Activated B cell treated with CpG ODN at 0.5 μM for 24 hours (primary cell): ENCODE measurements around the gene TMEM235. TPM values are rescaled to one million over a fixed set of nuclear protein-coding genes. Genes with fewer than 3 reads are reported as not detected.
A peak's percentile ranks its signal among the peaks of the same experiment; 100 is the strongest.
"Not testable (repeated sequence)": the region's sequence is repeated elsewhere in the genome, so short reads cannot be mapped to it uniquely, and the experiment has no call there.

Source experiments
- ATAC-seq: fragments of 200-7000 bp; cut with Tn5 transposase; one replicate; pipeline ENCODE4 v1.10.0; 2021; ENCODE audit warnings: low read depth, mild to moderate bottlenecking, moderate library complexity
- CTCF ChIA-PET: fragments of 350-600 bp; sonication (Branson Sonifier 250); formaldehyde crosslinking; loops from one replicate; lab custom pipeline; 2021; ENCODE audit warnings: antibody characterized with exemption; lab: Charles Lee
- POLR2A ChIA-PET: fragments of 350-600 bp; sonication (Branson Sonifier 250); formaldehyde crosslinking; loops from one replicate; lab custom pipeline; 2021; ENCODE audit warnings: antibody characterized with exemption; lab: Charles Lee
- DNase-seq: peaks from one replicate; pipeline ENCODE4 v3.0.0; 2022
- H3K27ac Mint-ChIP-seq: one replicate; pipeline ENCODE4 v1.8.0; 2020; ENCODE audit warnings: mixed read lengths
- H3K27me3 Mint-ChIP-seq: one replicate; pipeline ENCODE4 v1.8.0; 2021; ENCODE audit warnings: mixed read lengths
- H3K36me3 Mint-ChIP-seq: one replicate; pipeline ENCODE4 v1.8.0; 2021; ENCODE audit warnings: low read depth, mixed read lengths
- H3K4me1 Mint-ChIP-seq: one replicate; pipeline ENCODE4 v1.8.0; 2021; ENCODE audit warnings: mixed read lengths
- H3K4me3 Mint-ChIP-seq: one replicate; pipeline ENCODE4 v1.8.0; 2020; ENCODE audit warnings: mild to moderate bottlenecking, mixed read lengths
- H3K9me3 Mint-ChIP-seq: one replicate; pipeline ENCODE4 v1.8.0; 2020; ENCODE audit warnings: mixed read lengths
- intact Hi-C: fragments of 100-400 bp; cut with micrococcal nuclease; formaldehyde crosslinking; loops from one replicate; pipeline ENCODE4 v1.15.1; 2024
- total RNA-seq: library from RNA; stranded (reverse); gene quantifications from 2 replicates; pipeline ENCODE4 v1.2.3, GENCODE V29; 2022
- TF ChIP-seq, protein P1 (sequence below): fragments of 200-600 bp; IDR thresholded peaks from one replicate; pipeline ENCODE4 v1.8.0; 2022; ENCODE audit warnings: antibody characterized with exemption, mild to moderate bottlenecking

Gene TMEM235
- total RNA-seq, 1 donor from 2014 or later = not detected

DNA sequence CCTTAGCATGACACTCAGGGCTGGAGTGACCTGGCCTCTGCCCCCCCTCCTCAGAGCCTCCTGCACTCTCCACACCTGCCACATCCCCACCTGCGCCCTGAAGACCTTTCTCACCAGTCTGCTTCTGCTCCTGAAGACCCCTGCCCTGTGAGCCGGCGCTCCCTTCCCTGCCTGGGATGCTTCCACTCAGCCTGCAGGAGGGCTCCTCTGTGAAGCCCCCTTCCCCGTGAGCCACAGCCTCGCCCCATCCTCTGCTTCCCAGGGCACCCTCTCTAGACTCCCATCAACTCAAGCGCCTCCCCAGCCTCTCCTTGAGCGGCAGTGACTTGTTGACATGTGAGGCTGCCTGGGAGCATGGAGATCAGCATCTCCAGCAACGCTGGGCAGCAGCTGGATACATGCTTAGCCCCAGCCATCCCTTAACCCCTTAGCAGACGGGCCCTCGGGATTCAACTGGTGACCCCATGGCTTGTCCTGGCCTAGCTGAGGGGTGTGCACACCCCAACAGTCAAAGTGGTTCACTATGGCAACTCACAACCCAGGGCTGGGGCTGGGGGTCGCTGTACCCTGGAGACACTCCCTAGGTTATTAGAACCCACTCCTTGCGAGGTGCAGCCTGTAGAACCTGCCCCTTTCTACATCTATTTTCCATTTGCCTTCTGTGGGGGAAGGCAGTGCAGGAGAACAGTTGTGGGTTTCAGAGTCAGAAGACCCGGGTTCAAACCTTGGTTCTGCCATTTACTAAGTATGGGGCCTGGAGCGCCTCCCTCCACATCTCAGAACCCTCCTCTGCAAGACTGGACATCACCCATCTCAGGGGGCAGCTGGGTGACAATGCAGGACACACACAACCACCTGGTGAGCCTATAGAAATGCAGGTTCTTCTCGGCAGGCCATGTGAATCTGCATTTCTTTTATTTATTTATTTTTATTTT, 21.5 kb downstream of the TMEM235 start:
- CTCF ChIA-PET = interaction anchor here (1.5 to 5.1 kb wide), 4 partner anchors 11 to 169 kb away, joined by 4 to 59 read pairs (median 11); no protein-coding TSS in a partner anchor
- POLR2A ChIA-PET = interaction anchor here (0.9 to 2.9 kb wide), 7 partner anchors 11 to 295 kb away, joined by 3 to 15 read pairs (median 4); partner anchors contain the start of genes TMC8 and TNRC6C
- Mint-ChIP-seq H3K4me1 (peaks cover 42% of the 10 kb centered on the region), H3K27me3 (no peaks in the 10 kb centered on the region), H3K9me3 (no peaks in the 10 kb centered on the region), H3K36me3 (no peaks in the 10 kb centered on the region), H3K4me3 (peak overlapping the region; percentile 64), H3K27ac (no peak overlapping the region)
- ATAC-seq (no peak), DNase-seq (no peak)
- TF ChIP-seq, protein P1, sequence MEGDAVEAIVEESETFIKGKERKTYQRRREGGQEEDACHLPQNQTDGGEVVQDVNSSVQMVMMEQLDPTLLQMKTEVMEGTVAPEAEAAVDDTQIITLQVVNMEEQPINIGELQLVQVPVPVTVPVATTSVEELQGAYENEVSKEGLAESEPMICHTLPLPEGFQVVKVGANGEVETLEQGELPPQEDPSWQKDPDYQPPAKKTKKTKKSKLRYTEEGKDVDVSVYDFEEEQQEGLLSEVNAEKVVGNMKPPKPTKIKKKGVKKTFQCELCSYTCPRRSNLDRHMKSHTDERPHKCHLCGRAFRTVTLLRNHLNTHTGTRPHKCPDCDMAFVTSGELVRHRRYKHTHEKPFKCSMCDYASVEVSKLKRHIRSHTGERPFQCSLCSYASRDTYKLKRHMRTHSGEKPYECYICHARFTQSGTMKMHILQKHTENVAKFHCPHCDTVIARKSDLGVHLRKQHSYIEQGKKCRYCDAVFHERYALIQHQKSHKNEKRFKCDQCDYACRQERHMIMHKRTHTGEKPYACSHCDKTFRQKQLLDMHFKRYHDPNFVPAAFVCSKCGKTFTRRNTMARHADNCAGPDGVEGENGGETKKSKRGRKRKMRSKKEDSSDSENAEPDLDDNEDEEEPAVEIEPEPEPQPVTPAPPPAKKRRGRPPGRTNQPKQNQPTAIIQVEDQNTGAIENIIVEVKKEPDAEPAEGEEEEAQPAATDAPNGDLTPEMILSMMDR = no peak
- intact Hi-C loops = loop anchor here (5.0 kb wide), 1 partner anchor 121 kb away; the partner anchor contains the start of gene TMC8

DNA sequence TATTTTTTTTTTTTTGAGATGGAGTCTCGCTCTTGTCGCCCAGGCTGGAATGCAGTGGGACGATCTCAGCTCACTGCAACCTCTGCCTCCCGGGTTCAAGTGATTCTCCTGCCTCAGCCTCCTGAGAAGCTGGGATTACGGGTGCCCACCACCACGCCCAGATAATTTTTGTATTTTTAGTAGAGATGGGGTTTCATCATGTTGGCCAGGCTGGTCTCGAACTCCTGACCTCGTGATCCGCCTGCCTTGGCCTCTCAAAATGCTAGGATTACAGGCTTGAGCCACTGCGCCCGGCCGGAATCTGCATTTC, 22.2 kb downstream of the TMEM235 start:
- H3K4me1 Mint-ChIP-seq = peaks cover 47% of the 10 kb centered on the region
- ATAC-seq = not testable (repeated sequence)

DNA sequence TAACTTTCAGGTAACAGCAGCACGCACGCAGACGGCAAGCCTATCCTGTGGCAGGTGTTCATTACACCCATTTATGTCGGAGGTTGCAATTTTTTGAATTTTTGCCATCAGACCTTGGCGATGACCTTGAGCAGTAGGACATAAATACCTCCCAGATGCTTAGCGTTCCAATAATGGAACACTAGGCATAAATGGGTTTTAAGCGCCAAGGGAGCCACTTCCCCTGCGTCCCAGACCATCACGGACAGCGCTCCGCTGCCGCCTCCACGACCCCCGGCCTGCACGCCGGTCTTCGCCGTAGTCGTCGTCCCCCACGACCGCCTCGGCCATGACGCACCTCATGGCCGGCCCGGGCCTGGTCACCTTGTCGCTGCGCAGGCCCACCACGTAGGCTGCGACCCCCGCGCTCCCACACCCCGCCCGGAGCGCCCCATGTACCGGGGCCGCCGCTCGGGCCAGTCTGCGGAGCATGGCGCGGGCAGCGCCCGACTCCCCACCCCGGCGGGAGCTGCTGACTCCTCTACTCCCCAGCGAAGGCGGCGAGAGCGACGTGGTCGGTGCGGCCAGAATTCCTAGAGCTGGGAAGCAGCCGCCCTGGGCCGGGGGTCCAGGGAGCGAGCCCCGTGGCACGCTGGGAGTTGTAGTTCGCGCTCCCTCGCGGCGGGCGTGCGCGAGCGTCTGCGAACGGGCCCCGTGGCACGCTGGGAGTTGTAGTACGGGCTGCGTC, 22.7 kb downstream of the TMEM235 start:
- ATAC-seq (peak; percentile 73), DNase-seq (peak; percentile 79)
- Mint-ChIP-seq H3K9me3 (no peaks in the 10 kb centered on the region), H3K36me3 (no peaks in the 10 kb centered on the region), H3K4me3 (peak overlapping the region; percentile 82), H3K4me1 (peaks cover 47% of the 10 kb centered on the region), H3K27ac (peak overlapping the region; percentile 51), H3K27me3 (no peaks in the 10 kb centered on the region)
- intact Hi-C loops = loop anchor here (1.0 to 5.0 kb wide), 3 partner anchors 22 to 122 kb away; partner anchors contain the start of genes BIRC5 and TMC8
- POLR2A ChIA-PET = interaction anchor here (0.7 to 2.9 kb wide), 6 partner anchors 12 to 296 kb away, joined by 3 to 13 read pairs (median 4); partner anchors contain the start of gene TNRC6C
- CTCF ChIA-PET = interaction anchor here (1.5 kb wide), 1 partner anchor 168 kb away, joined by 4 read pairs; no protein-coding TSS in a partner anchor
- TF ChIP-seq, protein P1 = no peak

More for the DNA sequence above, 22.2 kb downstream of the TMEM235 start:
- not testable (repeated sequence) for H3K9me3 Mint-ChIP-seq, H3K27me3 Mint-ChIP-seq, H3K36me3 Mint-ChIP-seq, DNase-seq
- Mint-ChIP-seq H3K4me3 (peak overlapping the region; percentile 82), H3K27ac (peak overlapping the region; percentile 51)
- POLR2A ChIA-PET = interaction anchor here (2.9 kb wide), 1 partner anchor 11 kb away, joined by 13 read pairs; no protein-coding TSS in a partner anchor
- CTCF ChIA-PET = interaction anchor here (1.5 kb wide), 1 partner anchor 169 kb away, joined by 4 read pairs; no protein-coding TSS in a partner anchor
- intact Hi-C loops = loop anchor here (5.0 kb wide), 1 partner anchor 121 kb away; the partner anchor contains the start of gene TMC8

DNA sequence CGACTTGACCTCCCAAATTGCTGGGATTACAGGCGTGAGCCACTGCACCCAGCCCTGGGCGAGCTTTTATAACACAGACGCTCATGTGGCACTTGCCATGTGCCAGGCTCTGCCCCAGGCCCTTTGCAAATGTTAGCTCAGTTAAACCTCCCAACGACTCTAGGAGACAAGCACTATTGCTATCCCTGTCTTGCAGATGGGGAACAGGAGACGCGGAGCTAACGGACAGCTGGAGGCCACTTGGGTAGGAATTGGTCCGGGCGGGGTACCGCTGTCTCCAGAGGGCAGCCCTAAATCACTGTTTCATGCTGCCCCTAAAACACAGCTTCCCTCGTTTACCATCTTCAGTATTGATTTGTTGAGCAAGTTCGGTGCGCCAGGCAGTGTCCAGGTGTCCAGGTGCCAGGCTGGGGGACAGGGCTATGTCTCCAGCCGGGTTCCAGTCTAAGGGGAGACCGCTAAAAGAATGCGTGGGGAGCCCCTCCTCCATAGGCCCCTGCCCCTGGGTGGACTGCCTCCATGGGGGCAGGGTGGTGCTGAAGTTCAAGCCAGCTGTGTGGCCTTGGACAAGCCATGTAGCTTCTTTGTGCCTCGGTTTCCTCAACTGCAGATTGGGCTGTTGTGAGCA, 23.7 kb downstream of the TMEM235 start:
- H3K36me3 Mint-ChIP-seq = no peaks in the 10 kb centered on the region
- H3K4me1 Mint-ChIP-seq = peaks cover 47% of the 10 kb centered on the region
- H3K27ac Mint-ChIP-seq = no peak overlapping the region
- ChIA-PET POLR2A (interaction anchor here (0.7 to 1.6 kb wide), 9 partner anchors 40 to 297 kb away, joined by 3 to 8 read pairs (median 3); partner anchors contain the start of genes SOCS3 and TNRC6C), CTCF (interaction anchor here (0.5 to 1.1 kb wide), 3 partner anchors 9 to 167 kb away, joined by 3 read pairs; no protein-coding TSS in a partner anchor)
- peak overlapping the region; percentile 48 for H3K4me3 Mint-ChIP-seq
- no peak for ATAC-seq
- no peaks in the 10 kb centered on the region for H3K9me3 Mint-ChIP-seq
- H3K27me3 Mint-ChIP-seq = no peaks in the 10 kb centered on the region
- no peak for DNase-seq
- intact Hi-C loops = no loop called here
- TF ChIP-seq, protein P1 = no peak
